ENCODE measurements around the gene GPR101.
"Not testable (repeated sequence)": the region's sequence is repeated elsewhere in the genome, so short reads cannot be mapped to it uniquely, and the experiment has no call there.

GPR101 gene

DNA sequence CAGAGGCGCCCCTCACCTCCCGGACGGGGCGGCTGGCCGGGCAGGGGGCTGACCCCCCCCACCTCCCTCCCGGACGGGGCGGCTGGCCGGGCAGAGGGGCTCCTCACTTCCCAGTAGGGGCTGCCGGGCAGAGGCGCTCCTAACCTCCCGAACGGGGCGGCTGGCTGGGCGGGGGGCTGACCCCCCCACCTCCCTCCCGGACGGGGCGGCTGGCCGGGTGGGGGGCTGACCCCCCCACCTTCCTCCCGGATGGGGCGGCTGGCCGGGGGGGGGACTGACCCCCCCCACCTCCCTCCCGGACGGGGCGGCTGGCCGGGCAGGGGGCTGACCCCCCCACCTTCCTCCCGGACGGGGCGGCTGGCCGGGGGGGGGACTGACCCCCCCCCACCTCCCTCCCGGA is 33.6 kb downstream of the GPR101 start:
- not testable (repeated sequence) for DNase-seq

DNA sequence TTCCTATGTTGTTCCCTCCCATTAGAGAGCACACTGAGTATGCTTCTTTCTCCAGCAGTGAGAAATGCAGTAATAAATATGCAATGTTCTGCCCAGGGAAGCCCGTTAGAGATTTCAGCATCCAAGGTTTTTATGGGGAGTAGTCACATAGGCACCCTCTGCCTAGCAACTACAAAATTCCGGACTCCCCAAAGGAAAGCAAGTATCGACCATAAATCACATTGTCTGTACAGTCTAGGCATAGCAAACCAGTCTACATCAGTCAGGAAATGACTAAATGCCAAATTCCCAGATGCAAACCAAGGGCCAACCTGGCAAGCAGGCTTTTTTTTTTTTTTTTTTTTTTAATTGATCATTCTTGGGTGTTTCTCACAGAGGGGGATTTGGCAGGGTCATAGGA is 34.8 kb downstream of the GPR101 start:
- DNase-seq, result no peak
